Astrocyte (in vitro differentiated cells and primary cell): ENCODE results near the gene PPP2R5C.

Experiments used
- CTCF ChIP-seq: IDR thresholded peaks from 2 replicates; pipeline ENCODE4 v1.5.1; 2011; ENCODE audit warnings: low read depth, mild to moderate bottlenecking, inconsistent platforms, low read length, moderate library complexity; ENCODE audit not compliant: insufficient read depth
- EZH2 ChIP-seq: IDR thresholded peaks from 2 replicates; pipeline ENCODE4 v1.6.1; 2012; ENCODE audit warnings: mild to moderate bottlenecking, low read length, inconsistent platforms; ENCODE audit not compliant: insufficient read depth

GRCh38 chr14:101968186-101968585 is 206.7 kb downstream of the PPP2R5C start:
- TF ChIP-seq CTCF = no peak
- TF ChIP-seq EZH2 = no peak
